Measurements from ENCODE around the gene UBTD1.

GRCh38 chr10:97459111-97459510 is 39.6 kb upstream of the UBTD1 start:
- no peak for TF ChIP-seq CTCF (IDR thresholded peaks at IDR 0.05)
- no peak for TF ChIP-seq POLR2A (IDR thresholded peaks at IDR 0.05)
